GM12892 (cell line): ENCODE measurements around the gene TPSAB1.
"Not testable (repeated sequence)": the region's sequence is repeated elsewhere in the genome, so short reads cannot be mapped to it uniquely, and the experiment has no call there.

Experiments
- DNase-seq: peaks from one replicate; pipeline ENCODE4 v3.0.0; 2011; ENCODE audit not compliant: insufficient read length
- FAIRE-seq: peaks from 2 replicates; lab custom pipeline; 2011; peaks lifted over from hg19 to GRCh38; lab: Jason Lieb, UNC
- POLR2A ChIP-seq: IDR thresholded peaks from 2 replicates; pipeline ENCODE4 v1.6.1; 2011; ENCODE audit warnings: low read depth, low read length, control low read depth
- POLR2AphosphoS5 ChIP-seq: IDR thresholded peaks from 2 replicates; pipeline ENCODE4 v1.6.1; 2011; ENCODE audit warnings: low read depth, low read length, control low read depth
- TAF1 ChIP-seq: IDR thresholded peaks from 2 replicates; pipeline ENCODE4 v1.6.1; 2011; ENCODE audit warnings: low read depth, mild to moderate bottlenecking, control low read depth, low read length, borderline replicate concordance

TPSAB1 gene

DNA sequence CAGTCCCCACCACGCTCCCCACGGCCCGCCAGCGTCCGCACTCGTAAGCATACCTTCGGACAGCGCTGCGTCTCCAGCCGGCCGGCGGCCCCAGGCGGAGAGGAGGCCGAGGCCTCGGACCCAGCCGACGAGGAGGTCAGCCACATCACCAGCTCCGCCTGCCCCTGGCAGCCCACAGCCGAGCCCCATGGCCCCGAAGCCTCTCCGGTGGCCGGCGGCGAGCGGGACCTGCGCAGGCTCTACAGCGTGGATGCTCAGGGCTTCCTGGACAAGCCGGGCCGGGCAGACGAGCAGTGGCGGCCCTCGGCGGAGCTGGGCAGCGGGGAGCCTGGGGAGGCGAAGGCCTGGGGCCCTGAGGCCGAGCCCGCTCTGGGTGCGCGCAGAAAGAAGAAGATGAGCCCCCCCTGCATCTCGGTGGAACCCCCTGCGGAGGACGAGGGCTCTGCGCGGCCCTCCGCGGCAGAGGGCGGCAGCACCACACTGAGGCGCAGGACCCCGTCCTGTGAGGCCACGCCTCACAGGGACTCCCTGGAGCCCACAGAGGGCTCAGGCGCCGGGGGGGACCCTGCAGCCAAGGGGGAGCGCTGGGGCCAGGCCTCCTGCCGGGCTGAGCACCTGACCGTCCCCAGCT, 20.3 kb upstream of the TPSAB1 start:
- no peak for FAIRE-seq
- DNase-seq, result no peak
- TF ChIP-seq TAF1, result no peak
- TF ChIP-seq POLR2A, result no peak
- no peak for TF ChIP-seq POLR2AphosphoS5

- TF ChIP-seq POLR2A (no peak), TAF1 (no peak), POLR2AphosphoS5 (no peak)
- DNase-seq (no peak), FAIRE-seq (no peak)
Observed at GRCh38 chr16:1220841-1221627, 19.5 kb upstream of the TPSAB1 start.

DNA sequence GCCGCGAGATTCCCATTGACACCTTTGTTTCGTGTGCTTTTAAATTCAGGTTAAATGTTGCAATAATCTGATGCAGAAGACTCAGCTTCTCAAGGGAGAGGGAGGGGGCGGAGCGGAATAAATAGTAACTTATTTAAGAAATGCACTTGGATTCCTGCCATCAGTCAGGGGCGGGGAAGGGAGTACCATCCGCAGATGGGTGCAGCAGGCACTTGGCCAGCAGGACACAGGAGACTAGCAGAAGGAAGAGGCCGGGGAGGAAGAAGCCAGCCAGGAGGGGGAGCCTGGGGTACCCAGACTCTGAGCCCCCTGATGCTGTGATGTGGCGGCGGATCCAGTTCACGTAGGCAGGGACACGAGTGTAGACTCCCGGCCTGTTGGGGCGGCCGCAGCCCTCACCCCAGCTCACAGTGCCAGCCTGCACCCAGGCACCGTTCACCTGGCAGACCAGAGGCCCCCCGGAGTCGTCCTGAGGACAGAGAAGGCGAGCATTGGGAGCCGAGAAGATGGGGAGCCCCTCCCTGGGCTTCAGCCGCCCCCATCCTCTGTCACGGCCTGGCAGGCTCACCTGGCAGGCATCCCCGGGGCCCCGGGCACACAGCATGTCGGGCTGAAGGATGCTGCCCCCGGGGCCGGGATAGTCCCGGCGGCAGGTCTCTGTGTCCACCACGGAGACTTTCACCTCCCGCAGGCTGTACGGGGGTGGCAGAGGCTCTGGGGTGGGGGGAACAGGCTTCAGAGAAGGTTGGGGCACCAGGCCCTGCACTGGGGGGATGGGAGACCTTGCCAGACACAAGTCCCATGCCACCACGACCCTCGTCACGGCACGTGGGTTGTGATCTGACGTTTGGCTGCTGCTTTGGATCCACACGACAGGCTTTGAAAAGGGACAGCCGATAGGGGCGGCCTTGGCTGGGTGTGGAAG, 18.6 kb upstream of the TPSAB1 start:
- FAIRE-seq (no peak), DNase-seq (no peak)
- no peak for TF ChIP-seq POLR2A
- no peak for TF ChIP-seq POLR2AphosphoS5
- TF ChIP-seq TAF1, result no peak

DNA sequence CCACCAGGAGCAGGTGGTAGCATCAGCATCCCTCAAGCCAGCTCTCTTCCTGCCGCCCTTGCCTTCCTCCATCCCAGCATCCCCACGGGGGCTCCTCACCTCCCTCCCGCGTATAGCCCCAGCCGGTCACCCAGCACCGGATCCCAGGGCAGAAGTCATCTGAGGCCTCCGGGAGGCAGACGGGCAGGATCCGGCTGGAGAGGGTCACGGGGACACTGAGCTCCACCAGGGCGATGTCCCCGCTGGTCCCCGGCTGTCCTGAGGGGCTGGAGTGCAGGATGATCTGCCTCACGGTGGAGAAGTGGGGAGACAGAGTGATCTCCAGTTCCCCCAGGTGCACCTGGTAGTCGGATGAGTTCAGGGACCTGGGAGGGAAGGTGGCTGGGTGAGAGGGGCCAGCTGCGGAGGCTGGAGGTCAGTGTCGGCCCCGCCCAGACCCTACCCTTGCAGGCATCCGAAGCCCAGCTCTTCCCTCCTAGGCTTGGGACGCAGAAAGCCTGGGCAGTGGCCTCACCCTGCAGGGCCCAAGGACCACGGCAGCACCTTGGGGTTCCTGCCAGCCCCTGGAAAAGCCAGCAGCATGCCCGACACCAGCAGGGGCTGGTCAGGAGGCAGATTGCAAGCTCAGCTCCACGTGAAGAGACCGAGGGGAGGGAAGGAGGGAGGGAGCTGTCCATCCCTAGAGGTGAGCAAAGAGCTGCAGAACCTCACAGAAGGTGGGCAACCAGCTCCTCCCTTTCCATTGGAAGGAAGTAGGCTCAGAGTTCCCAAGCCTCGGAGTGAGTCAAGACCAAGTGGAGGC, 17.8 kb upstream of the TPSAB1 start:
- FAIRE-seq, result no peak
- no peak for DNase-seq
- TF ChIP-seq TAF1 (no peak), POLR2A (no peak), POLR2AphosphoS5 (no peak)

DNA sequence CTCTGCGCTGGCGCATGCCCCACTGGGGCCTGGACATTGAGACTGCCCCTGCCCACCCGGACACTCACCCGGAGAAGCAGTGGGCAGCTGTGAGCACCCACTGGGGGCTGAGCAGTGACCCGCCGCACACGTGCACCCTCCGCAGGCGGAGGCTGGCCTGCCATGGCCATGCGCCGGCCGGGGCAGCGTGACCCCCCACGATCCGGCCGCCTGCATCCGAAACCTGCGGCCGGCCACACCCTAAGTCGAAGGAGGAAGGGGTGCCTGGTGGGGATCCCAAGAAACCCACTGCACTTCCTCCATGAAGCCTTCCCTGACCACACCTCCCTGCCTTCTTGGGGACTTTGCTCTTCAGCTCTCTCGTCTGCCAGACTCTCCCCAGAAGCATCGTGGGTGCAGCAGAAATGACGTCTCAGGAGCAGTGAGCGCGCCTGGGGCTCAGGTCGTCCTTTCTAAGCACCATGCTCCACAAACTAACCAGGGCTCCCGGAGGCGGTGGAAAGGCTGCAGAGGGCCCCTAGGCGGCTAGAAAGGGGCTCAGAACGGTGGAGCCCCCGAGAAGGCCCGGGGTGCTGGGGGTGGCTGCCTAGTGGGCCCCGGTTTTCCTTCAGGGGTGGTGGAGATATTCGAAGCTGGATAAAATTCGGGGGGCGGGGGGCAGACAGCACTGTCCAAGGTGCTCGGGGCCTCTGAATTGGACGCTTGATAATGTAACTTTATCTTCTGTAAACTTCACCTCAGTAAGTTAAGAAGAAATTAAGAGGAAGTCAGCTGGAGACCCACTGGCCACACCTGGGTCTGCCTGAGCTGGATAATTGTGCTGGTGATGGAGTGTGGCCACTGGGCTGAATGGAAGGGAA, 16.9 kb upstream of the TPSAB1 start:
- FAIRE-seq, result no peak
- no peak for DNase-seq
- TF ChIP-seq POLR2A (no peak), TAF1 (no peak), POLR2AphosphoS5 (no peak)

DNA sequence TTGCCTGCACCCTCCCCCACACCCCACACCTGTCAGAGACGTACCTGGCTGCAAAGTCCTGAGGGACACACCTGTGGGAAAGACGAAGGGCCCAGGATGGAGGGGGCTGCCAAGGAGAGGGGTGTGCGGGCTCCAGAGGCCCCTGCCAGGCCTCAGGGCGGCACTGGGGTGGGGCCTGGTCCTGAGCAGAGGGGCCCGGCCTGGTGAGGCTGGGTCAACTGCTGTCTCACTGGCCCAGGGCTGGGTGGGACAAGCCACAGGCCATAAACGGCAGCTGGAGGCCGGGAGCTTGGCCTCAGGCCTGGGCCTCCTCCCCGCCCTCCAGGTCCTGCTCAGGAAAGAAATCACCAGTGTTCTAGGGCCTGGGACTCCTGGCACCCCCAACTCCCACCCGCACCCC, 15.9 kb upstream of the TPSAB1 start:
- FAIRE-seq (no peak), DNase-seq (no peak)
- TF ChIP-seq TAF1 (no peak), POLR2AphosphoS5 (no peak), POLR2A (no peak)

DNA sequence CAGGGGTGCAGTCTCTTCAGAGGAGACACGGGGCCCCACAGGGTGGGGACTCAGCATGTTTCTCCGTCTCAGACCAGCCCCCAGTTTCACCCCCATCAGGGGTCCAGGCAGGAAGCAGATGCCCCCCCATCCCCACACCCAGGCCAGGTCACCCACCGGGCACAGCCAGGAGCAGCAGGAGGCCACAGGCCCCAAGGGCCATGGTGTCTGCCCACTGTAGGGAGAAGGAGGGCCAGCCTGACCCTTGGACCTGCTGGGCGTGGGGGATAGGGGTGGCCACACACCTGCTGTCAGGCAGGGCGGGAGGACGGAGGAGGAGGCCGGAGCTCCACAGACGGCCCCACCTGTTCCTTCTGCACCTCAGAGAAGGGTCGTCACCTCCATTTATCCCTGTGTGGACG, 15.5 kb upstream of the TPSAB1 start, which contains the start of gene TPSG1:
TSS of gene TPSG1 (minus strand) at position 218 of the 401 bp plus-strand sequence. CDS start at position 202, 16 bp downstream.
- FAIRE-seq (no peak), DNase-seq (no peak)
- no peak for TF ChIP-seq TAF1
- no peak for TF ChIP-seq POLR2A
- no peak for TF ChIP-seq POLR2AphosphoS5

GRCh38 chr16:1225728-1226311, 14.7 kb upstream of the TPSAB1 start:
- not testable (repeated sequence) for DNase-seq, FAIRE-seq

DNA sequence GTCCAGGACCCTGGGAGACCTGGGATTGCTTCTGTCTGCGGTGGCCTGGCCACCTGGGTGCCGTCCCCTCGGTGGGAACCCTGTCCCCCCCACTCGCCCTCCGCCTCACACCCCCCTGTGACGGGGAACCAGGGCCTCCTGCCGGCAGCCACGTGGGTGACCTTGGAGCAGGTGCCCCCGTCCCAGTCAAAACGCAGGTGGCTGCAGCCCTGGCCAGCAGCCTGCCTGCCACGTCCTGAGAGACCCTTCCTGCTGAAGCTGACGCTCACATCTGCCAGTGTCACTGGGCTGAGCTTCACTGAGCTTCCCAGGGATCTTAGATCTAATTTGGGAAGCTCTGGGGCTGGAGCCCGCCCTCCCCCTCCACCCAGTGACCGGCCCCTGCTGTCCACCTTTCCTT, 13.8 kb upstream of the TPSAB1 start:
- not testable (repeated sequence) for FAIRE-seq, DNase-seq

GRCh38 chr16:1228227-1228626, 12.3 kb upstream of the TPSAB1 start:
- DNase-seq, FAIRE-seq: not testable (repeated sequence)

GRCh38 chr16:1229476-1229875, 11.0 kb upstream of the TPSAB1 start:
- not testable (repeated sequence) for DNase-seq, FAIRE-seq

GRCh38 chr16:1230084-1230470, 10.4 kb upstream of the TPSAB1 start, which contains the start of gene TPSB2:
TPSB2 (minus strand) TSS chr16:1230184; CDS start chr16:1229951, 233 bp downstream.
- FAIRE-seq, DNase-seq: not testable (repeated sequence)

- DNase-seq, FAIRE-seq: not testable (repeated sequence)
Observed at GRCh38 chr16:1230471-1231212, 9.9 kb upstream of the TPSAB1 start.

DNA sequence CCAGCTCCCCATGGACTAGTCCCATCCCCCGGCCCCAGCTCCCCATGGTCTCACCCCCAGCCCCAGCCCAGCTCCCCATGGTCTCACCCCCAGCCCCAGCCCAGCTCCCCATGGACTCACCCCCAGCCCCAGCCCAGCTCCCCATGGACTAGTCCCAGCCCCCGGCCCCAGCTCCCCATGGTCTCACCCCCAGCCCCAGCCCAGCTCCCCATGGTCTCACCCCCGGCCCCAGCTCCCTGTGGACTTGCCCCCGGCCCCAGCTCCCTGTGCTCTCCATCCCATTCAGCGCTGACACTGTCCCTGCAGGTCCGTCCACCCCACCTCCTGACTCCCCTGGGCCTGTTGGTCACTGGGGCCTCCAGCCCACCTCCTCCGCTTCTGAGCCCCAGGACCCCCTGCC, 9.2 kb upstream of the TPSAB1 start:
- not testable (repeated sequence) for DNase-seq, FAIRE-seq
